ENCODE measurements around the gene TRAF7.
"Not testable (repeated sequence)": the region's sequence is repeated elsewhere in the genome, so short reads cannot be mapped to it uniquely, and the experiment has no call there.

GRCh38 chr16:2112539-2113106 is 43.0 kb upstream of the TRAF7 start:
- not testable (repeated sequence) for TF ChIP-seq POLR2A (IDR thresholded peaks at IDR 0.05; ENCODE audit: low read depth); POLR2AphosphoS5 (IDR thresholded peaks at IDR 0.05); CTCF (IDR thresholded peaks at IDR 0.05)
